ENCODE data around the gene ZNF664.

The ZNF664 gene

DNA sequence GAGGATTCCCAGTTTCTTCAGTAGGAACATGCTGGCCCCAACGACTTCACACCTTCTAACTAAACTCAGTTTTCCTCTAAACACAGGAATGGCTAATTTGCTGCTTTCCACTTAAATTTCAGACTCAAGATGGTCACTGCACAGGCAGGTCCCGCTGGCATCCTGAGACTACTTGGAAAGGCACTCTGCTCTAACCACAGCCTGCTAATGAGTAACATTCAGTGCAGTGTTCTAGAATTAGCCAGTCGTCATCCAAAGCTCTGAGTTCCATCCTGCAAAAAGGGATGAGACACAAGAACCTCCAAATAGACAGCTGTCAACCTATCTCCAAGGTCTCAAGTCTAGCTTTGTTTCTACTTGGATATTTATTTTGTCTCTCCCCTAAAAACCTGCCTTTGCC, 6.4 kb upstream of the ZNF664 start:
- DNase-seq (ENCODE audit: low read depth), result no peak
- no peak overlapping the region for H3K4me3 ChIP-seq (ENCODE audit: low read depth, low read length)
- TF ChIP-seq, protein P1, sequence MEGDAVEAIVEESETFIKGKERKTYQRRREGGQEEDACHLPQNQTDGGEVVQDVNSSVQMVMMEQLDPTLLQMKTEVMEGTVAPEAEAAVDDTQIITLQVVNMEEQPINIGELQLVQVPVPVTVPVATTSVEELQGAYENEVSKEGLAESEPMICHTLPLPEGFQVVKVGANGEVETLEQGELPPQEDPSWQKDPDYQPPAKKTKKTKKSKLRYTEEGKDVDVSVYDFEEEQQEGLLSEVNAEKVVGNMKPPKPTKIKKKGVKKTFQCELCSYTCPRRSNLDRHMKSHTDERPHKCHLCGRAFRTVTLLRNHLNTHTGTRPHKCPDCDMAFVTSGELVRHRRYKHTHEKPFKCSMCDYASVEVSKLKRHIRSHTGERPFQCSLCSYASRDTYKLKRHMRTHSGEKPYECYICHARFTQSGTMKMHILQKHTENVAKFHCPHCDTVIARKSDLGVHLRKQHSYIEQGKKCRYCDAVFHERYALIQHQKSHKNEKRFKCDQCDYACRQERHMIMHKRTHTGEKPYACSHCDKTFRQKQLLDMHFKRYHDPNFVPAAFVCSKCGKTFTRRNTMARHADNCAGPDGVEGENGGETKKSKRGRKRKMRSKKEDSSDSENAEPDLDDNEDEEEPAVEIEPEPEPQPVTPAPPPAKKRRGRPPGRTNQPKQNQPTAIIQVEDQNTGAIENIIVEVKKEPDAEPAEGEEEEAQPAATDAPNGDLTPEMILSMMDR (IDR thresholded peaks at IDR 0.05; ENCODE audit: control insufficient read depth, extremely low read depth, insufficient read depth), result no peak

DNA sequence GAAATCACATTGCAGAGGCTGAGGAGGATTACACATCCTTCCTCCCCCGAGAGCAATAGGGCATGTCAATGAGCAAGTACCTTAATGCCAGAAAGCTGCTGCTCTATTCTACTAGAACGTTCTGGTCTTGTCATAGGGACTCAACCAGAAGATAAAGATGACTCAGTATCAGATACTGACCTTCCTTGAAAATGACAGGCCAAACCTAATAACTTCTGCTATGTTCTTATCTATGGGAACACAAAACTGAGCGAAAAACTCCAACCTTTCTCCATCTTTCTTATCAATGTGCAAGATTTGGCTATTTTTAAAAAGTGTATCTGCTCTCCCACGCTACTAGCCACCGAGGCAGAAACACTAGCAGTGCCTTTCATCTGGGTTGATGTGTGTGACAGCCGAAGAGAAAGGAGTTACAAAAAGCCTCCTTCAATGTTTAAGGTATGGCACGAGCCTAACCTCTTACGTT, 5.9 kb upstream of the ZNF664 start:
- TF ChIP-seq, protein P1 (IDR thresholded peaks at IDR 0.05; ENCODE audit: control insufficient read depth, extremely low read depth, insufficient read depth), result no peak
- H3K4me3 ChIP-seq (ENCODE audit: low read depth, low read length), result no peak overlapping the region
- no peak for DNase-seq (ENCODE audit: low read depth)

DNA sequence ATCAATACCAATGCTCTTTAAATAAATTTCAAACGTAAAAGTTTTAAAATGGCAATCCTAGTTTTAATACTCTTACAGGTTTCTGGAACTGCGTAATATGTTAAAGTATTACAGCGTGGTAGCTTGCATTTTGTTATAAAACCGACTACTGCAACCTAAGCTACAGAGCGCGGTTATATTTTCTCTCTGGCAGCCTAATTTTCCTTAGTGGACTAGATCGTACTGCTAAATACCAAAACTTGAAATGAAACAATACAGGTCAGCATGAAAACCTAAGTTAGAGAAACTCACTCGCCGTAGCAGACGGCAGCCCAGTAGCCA, 1.6 kb upstream of the ZNF664 start:
- no peak for DNase-seq (ENCODE audit: low read depth)
- TF ChIP-seq, protein P1 (IDR thresholded peaks at IDR 0.05; ENCODE audit: control insufficient read depth, extremely low read depth, insufficient read depth), result no peak
- H3K4me3 ChIP-seq (ENCODE audit: low read depth, low read length), result peak overlapping the region; percentile 66

DNA sequence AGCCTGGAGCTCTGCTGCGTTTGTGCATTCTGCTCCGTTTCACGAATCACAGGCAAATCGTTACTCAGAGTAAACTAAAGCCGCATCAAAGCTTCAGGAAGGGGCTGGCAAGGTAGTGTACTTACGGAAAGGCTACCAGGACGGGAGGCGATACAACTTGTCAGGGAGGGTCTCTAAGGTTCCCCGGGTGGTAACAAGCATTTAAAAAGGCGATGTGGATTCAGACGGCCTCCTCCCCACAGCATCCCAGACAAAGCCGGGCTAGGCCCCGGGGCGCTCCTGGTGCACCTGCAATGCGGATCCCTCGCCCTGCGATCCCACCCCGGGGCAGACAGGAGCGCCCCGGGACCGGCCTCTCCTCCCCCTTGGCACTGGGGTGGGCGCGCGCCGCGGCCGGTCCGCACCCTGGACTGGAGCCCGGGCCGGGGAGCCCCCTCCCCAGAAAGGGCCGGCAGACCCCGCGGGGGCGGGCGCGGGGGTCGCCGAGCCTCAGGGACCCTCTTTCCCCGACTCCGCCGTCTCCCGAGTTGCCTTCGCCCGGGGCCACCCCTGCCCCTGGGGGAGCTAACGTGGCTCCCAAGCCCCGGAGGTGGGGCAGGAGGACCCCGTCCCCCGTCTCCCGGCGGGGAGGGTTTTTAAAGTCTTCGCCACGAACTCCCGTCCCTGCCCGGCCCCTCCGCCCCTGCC, 1.1 kb upstream of the ZNF664 start:
- TF ChIP-seq, protein P1 (IDR thresholded peaks at IDR 0.05; ENCODE audit: control insufficient read depth, extremely low read depth, insufficient read depth), result no peak

DNA sequence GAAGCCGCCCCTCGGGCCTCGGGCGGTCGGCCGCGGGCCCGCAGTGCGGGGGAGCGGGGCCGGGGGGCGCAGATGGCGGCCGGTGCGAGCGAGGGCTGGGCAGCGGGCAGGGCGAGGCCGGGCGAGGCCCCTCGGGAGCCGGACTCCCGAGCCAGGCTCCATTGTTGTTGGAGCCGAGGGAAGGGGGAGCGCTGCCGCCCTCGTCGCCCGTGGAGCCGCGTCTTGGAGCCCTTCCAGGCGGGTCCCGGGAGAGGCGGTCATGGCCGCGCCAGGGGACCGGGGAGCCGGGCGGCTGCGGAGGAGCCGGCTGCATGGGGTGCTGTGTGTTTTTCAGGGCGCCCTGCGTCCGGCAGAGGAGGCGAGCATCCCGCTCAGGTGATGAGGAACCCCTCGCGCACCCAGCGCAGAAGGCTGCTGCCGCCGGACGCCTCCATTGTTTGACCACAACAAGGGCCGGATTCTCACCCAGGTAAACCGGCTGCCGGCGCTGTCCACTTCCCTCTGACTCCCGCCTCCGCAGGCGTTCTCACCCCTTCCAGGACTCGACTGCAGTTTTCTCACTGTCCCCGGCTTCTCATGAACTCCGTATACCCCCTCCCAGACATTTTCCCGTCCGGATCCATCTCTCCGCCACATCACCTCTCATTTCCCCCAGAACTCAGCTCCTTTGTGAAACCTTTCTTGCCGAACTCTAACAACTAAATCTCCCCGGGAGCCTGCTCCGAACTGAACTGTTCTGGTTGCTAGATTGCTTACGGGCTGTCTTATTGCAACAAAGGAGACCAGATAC, 732 bp downstream of the ZNF664 start:
- peak overlapping the region; percentile 80 for H3K4me3 ChIP-seq (ENCODE audit: low read depth, low read length)
- no peak for DNase-seq (ENCODE audit: low read depth)
- TF ChIP-seq, protein P1 (IDR thresholded peaks at IDR 0.05; ENCODE audit: control insufficient read depth, extremely low read depth, insufficient read depth), result no peak

More for the DNA sequence above, 1.1 kb upstream of the ZNF664 start:
- H3K4me3 ChIP-seq (ENCODE audit: low read depth, low read length), result peak overlapping the region; percentile 66
- DNase-seq (ENCODE audit: low read depth), result no peak

DNA sequence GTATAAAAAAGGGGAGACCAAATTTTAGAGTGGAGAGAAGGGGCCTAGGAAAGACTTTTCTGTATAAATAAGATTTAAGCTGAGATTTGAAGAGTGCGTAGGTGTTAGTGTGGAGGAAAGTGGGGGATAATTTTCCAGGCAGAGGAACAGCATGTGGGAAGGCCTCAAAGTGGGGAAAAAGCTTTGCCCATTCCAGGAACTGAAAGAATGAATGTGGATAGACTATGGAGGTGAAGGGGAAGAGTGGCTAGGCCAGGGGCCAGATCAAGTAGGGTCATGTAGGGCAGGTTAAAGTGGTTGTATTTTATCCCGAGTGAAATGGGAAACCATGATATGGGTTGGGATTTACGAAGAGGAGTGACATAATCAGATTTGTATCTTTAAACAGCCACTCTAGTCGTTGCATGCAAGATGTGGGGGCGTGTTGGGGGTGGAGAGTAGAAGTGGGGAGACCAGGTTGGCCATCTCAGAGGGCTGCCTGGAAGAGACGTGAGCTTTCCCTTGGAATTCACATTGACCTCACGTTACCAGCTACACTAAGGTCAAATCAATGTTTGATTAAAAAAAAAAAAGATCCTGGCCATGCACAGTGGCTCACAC, 3.3 kb downstream of the ZNF664 start:
- H3K4me3 ChIP-seq (ENCODE audit: low read depth, low read length), result no peak overlapping the region
- no peak for DNase-seq (ENCODE audit: low read depth)
- TF ChIP-seq, protein P1 (IDR thresholded peaks at IDR 0.05; ENCODE audit: control insufficient read depth, extremely low read depth, insufficient read depth), result no peak

Measured in LNCaP clone FGC (cell line).